ENCODE measurements around the gene MINDY4. TPM values are rescaled to one million over a fixed set of nuclear protein-coding genes. Genes with fewer than 3 reads are reported as not detected.
A peak's percentile ranks its signal among the peaks of the same experiment; 100 is the strongest.

The MINDY4 gene
- polyA plus RNA-seq, 1 experiment, result 2.3 TPM

DNA sequence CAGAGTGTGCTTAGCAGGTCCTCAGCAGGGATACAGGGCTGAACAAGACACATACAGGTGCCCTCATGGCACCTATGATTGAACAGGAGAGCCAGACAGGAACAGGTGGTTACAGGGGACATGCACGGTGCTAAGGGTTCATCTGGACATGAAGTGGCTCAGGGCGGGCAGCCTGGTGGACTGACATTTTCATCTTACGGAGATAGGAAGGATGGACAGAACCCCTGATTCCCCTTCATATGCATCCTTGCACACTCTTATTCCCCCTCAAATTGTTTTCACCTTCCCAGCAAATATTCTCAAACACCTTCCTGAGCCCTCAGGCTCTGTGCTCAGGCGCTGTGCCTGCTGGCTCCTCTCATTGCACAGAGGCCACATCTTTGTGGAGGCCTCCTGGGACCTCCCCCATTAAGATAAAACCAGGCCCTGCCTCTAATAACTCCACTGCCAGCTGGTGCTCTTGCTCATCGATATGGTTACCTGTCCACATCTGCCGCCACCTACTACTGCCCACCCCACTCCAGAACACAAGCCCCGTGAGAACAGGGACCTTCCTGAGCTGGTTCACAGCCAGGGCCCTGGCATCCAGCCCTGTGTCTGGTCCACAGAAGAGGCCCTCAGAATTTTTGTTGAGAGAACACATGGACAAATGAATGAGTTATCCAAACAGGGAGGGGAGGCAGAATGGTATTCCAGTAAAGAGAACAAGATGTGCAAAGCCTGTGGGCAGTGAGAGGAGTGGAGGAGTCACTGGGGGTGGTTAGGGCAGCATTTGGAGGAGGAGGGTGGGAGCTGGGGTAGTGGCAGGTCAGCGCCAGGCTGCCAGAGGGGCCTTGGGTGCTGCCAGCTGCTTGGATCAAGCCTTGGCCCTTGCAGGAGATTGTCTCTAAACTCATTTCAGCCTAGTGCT lies 71.6 kb downstream of the MINDY4 start:
- no peaks in the 10 kb centered on the region for H3K36me3 ChIP-seq (ENCODE audit: control insufficient read depth, insufficient read depth, low read length)
- ChIA-PET CTCF (interaction anchor here (0.6 kb wide), 1 partner anchor 1688 kb away, joined by 4 read pairs; no protein-coding TSS in a partner anchor), POLR2A (interaction anchor here (0.6 kb wide), 1 partner anchor 37 kb away, joined by 3 read pairs; no protein-coding TSS in a partner anchor)
- DNase-seq (ENCODE audit: low read depth), result peak; percentile 19
- TF ChIP-seq, protein P1, sequence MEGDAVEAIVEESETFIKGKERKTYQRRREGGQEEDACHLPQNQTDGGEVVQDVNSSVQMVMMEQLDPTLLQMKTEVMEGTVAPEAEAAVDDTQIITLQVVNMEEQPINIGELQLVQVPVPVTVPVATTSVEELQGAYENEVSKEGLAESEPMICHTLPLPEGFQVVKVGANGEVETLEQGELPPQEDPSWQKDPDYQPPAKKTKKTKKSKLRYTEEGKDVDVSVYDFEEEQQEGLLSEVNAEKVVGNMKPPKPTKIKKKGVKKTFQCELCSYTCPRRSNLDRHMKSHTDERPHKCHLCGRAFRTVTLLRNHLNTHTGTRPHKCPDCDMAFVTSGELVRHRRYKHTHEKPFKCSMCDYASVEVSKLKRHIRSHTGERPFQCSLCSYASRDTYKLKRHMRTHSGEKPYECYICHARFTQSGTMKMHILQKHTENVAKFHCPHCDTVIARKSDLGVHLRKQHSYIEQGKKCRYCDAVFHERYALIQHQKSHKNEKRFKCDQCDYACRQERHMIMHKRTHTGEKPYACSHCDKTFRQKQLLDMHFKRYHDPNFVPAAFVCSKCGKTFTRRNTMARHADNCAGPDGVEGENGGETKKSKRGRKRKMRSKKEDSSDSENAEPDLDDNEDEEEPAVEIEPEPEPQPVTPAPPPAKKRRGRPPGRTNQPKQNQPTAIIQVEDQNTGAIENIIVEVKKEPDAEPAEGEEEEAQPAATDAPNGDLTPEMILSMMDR (IDR thresholded peaks at IDR 0.05; ENCODE audit: insufficient read depth, low read depth, low read length), result no peak
- no peaks in the 10 kb centered on the region for H3K27me3 ChIP-seq (ENCODE audit: control insufficient read depth, insufficient read depth, low read length)
- no peak overlapping the region for H3K4me3 ChIP-seq (ENCODE audit: low read depth, low read length)

DNA sequence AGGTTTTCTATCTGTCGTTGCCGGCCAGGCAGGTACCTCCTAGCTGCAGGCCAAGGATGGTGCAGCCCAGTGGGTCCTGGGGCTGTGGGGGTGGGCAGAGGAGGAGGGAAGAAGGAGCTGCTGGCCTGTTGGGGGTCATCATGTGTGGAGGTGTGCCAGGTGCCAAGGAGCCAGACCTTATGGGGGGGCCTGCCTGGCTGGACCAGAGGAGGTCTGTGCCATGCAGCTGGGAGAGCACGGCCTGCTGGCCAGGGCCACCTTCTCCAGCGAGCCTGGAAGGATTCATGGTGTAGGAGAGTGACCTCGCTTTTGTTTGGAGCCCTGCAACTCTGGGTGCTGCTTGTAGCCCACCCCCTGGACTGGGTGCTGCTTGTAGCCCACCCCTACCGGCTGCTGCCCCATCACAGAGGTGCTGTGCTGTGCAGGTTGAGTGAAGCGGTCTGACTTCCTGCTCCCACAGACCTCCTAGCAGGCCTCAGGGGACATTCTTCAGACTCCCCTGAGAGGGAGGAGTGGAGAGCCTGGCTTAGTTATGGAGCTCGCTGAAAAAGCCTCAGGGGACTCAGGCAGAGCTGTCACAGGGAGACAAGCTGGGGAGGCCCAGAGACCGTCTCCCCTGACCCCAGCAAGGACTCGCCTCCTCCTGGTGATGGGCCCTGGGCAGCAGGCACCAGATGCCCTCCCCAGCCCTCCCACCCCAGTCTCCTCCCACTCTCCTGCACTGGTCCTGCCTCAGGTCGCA lies 72.7 kb downstream of the MINDY4 start:
- POLR2A ChIA-PET, result no interaction called here
- Histone ChIP-seq H3K36me3 (ENCODE audit: control insufficient read depth, insufficient read depth, low read length) (no peaks in the 10 kb centered on the region), H3K27me3 (ENCODE audit: control insufficient read depth, insufficient read depth, low read length) (no peaks in the 10 kb centered on the region), H3K4me3 (ENCODE audit: low read depth, low read length) (no peak overlapping the region)
- CTCF ChIA-PET, result interaction anchor here (0.6 kb wide), 1 partner anchor 1687 kb away, joined by 4 read pairs; no protein-coding TSS in a partner anchor
- TF ChIP-seq, protein P1 (IDR thresholded peaks at IDR 0.05; ENCODE audit: insufficient read depth, low read depth, low read length), result no peak
- DNase-seq (ENCODE audit: low read depth), result no peak

DNA sequence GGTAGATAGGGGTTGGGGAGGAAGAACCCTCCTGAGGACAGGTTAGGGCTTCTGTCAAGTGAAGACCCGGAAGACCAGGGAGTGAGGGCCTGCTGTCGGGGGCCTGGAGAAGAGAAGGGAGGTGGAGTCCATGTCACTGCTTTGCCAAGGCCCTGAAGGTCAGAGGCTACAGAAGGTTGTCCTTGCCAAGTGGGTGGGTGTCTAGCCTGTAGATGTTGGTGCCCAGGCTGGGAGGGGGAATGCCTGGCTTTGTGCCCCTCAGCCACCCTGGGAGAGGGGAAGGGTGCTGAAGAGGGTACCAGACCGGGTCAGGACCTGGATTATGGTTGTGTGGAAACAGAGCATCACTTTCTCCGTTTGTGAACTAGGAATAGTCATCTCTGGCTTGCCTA lies 73.3 kb downstream of the MINDY4 start:
- no peak for DNase-seq (ENCODE audit: low read depth)
- POLR2A ChIA-PET, result no interaction called here
- Histone ChIP-seq H3K27me3 (ENCODE audit: control insufficient read depth, insufficient read depth, low read length) (no peaks in the 10 kb centered on the region), H3K4me3 (ENCODE audit: low read depth, low read length) (no peak overlapping the region), H3K36me3 (ENCODE audit: control insufficient read depth, insufficient read depth, low read length) (no peaks in the 10 kb centered on the region)
- TF ChIP-seq, protein P1 (IDR thresholded peaks at IDR 0.05; ENCODE audit: insufficient read depth, low read depth, low read length), result no peak
- CTCF ChIA-PET, result no interaction called here

DNA sequence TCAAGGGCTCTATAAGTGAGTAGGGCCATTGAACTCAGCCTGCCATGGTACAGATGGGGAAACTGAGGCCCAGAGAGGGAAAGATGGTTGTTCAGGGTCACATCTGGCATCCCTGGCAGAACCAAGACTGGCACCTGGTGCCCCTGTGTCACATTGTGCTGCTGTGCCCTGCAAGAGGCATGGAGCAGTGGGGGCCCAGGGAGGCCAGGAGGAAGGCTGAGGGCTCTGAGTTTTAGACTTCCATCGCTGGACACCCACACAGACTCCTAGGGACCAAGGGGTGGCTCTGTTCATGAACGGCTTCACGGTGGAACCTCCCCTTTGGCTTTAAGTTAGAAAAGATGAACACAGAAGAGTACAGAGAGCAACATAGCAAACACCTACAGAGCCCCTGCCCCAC lies 73.7 kb downstream of the MINDY4 start:
- no peaks in the 10 kb centered on the region for H3K27me3 ChIP-seq (ENCODE audit: control insufficient read depth, insufficient read depth, low read length)
- H3K36me3 ChIP-seq (ENCODE audit: control insufficient read depth, insufficient read depth, low read length), result no peaks in the 10 kb centered on the region
- ChIA-PET CTCF (interaction anchor here (1.2 to 1.3 kb wide), 2 partner anchors 28 to 94 kb away, joined by 3 to 4 read pairs; no protein-coding TSS in a partner anchor), POLR2A (no interaction called here)
- no peak for DNase-seq (ENCODE audit: low read depth)
- TF ChIP-seq, protein P1 (IDR thresholded peaks at IDR 0.05; ENCODE audit: insufficient read depth, low read depth, low read length), result no peak
- H3K4me3 ChIP-seq (ENCODE audit: low read depth, low read length), result no peak overlapping the region

Data from BJ (cell line).